Activated CD4-positive, alpha-beta T cell treated with anti-CD3 and anti-CD28 coated beads for 4 hours (primary cell): ENCODE results near the gene MR1.

Source experiments
- DNase-seq, 2 donors: peaks; one replicate each; pipeline ENCODE4 v3.0.0-alpha.2; 2020

MR1 gene

GRCh38 chr1:181033799-181034451 is at the start of gene MR1:
Gene MR1 (plus strand): TSS chr1:181033983. CDS start chr1:181034008, 25 bp downstream.
- DNase-seq, result peak; percentile 34 to 35

GRCh38 chr1:180988253-180988752 is 45.5 kb upstream of the MR1 start:
- no peak for DNase-seq

DNA sequence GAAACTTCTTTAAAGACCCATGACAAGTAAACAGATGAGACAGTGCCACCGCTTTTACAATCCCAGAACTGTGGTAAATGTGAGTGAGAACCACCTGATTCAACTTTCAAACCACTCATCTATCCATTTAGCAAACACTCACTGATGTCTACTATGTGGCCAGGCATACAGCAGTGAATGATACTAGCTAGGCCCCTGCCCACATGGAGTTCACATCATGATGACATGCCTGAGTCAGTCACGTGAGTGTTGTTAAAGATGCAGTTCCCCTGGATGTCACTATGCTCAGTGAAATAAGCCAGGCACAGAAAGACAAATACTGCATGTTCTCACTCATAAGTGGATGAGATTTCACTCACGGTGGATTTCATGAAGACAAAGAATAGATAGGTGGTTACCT is 39.5 kb upstream of the MR1 start:
- no peak for DNase-seq

- no peak for DNase-seq
These were observed 35.8 kb upstream of the MR1 start for GRCh38 chr1:180997843-180998504.

DNA sequence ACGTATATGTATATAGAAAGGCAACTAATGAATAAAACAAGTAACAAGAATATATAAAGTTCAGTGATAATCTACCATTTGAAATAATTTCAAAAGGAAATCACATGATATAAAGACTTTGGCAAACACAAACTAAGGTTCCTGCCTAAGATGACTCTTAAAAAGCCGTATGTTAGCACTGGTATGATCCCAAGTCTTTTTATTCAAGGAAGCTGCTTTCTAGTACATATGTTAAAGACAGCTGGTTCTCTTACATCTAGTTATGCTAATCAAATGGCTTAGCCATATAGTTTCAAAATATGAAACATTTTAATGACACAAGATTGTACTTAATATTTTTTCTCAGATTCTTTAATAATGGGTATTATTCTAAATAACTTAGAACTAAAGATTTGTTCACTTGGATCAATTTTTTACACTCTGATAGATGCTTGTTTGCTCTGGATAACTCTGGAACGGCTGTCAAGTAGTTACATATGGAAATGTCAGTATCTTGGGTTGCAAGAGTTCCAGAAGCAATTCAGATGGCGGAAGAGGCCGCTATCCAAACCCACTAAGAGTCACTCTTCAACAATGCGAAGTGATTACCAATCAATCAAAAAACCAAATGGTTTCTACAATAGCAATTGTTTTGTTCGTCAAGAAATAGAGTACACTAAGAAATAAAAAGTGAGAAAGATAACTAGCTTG is 32.5 kb upstream of the MR1 start:
- DNase-seq, result no peak

GRCh38 chr1:181002582-181003172 is 31.1 kb upstream of the MR1 start:
- no peak for DNase-seq

DNA sequence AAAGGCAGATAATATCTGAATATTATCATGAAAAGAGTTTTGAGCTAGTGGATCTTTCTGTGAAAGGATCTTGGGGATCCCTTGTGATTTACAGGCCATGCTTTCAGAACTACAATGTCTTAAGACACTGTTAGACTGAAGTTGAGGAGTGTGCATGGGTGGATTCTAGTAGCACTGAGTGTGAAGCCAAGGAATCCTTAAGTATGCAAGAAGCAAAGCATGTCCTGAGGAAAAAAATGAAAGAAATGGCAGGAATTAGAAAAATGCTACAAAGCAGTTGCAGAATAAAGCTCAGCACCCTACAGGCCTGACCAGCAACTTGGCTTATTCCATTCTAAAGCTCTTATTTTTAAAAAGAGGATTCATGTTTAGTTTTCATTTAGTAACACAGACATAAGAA is 23.0 kb upstream of the MR1 start:
- no peak for DNase-seq

DNA sequence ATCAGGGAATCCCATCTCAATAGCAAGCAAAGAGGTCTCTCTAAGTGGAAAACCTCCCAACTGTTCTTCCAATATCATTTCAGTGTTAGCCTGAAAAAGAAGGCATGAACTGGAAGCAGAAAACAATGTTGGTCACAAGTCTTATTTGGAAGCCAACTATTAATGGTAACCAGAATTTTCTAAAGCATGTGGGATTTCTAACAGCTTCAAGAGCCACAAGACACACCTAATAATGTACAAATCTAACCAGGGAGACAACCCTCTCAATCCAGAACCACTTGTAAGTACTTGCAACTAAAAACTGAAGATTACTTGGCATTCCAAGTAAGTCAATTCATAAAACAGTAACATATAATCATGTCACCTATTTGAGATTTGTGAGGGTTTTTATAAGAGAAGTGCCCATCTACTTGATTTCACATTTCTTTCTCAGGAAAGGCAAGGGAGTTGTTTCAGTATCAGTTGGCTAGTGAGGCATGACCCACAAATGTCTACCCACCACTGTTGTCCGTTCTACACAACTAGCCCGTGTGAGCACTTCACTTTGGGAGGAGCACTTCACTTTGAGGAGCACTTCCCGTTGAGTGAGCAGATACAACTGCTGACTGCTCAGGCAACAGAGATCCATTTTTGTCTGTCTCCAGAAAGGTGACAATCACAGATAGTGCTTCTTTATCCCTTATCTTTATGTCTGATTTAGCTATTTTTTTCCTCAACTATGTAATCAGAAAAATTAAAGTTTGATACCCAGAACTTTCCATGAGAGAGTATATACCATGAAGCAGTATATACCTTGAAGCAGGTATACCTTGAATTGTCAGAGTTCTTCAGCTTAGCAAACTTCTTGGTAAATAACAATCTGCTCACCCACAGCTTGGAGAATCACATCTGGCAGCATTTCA is 22.2 kb upstream of the MR1 start:
- no peak for DNase-seq

DNA sequence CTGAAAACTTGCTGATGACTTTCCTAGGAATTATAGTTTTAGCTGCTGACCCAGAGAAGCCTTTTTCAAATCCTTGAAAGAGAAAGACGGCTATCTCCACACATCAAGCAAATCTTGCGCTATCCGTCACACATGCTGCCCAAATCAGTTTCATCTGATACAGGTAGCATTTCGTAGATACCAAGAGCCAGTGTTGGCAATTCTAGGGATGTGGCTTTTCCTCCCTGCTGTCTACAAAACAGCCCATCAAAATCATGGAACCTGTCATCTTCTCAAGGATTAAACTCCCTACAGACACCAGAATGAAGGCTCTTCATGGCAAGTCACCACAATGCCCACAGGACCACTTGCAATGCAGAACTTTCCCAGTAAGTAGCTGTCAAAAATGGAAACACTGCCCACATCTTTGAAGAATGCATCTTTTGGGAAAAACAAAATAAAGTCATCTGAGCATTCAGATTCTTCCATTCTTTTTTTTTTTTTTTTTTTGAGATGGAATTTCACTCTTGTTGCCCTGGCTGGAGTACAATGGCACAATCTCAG is 21.5 kb upstream of the MR1 start:
- no peak for DNase-seq

- DNase-seq, result no peak
These were observed 20.6 kb upstream of the MR1 start for GRCh38 chr1:181013144-181013543.

DNA sequence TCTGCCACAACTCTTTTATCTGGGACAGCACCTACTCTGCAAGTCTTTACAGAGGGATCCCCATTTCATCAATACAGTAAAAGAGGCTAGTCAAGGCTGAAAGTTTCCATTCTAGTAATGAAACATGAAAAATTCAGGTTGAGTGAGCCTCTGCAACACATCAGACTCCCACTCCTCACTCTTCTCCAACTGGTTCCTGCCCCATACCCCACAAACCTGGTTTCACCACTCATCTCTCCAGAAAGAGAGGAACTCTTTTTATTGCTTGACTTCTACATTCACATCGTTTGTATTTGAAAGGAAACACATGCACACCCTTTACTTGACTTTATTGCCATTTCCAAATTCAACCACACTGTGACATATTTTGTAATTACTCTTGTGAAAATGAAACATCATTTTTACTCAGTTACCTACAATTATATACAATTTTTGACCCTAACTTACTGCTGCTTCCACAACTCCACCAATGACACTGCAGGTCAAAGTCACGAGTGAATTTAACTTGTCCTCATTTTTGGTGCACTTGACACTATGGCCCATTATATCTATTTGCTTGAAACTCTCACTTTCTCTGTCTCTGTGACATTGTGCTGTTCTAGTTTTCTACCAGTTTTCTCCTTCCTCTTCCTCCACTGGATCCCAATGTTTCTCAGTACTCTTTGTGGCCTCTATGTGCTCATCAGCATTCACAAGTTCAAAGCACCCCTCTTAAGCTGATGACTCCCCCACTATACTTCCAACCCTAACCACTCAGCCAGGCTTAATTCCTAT is 19.1 kb upstream of the MR1 start:
- no peak for DNase-seq

DNA sequence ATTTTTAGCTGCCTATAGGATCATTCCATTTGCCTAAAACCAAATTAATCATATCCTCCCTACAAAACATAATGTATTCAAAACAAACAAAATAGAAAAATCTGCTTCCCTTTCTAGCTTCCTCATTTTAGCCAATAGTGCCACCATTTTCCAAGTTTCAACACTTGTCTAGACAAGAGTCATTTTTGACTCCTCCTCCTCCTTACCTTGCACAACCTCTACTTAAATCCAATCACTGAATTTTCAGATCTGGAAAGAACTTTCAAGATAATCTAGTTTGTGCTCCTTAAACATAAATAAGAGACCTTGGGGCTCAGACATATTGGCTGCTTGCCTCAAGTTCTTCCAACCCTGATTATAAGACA is 18.6 kb upstream of the MR1 start:
- no peak for DNase-seq

GRCh38 chr1:181016563-181016962 is 17.2 kb upstream of the MR1 start:
- no peak for DNase-seq

DNA sequence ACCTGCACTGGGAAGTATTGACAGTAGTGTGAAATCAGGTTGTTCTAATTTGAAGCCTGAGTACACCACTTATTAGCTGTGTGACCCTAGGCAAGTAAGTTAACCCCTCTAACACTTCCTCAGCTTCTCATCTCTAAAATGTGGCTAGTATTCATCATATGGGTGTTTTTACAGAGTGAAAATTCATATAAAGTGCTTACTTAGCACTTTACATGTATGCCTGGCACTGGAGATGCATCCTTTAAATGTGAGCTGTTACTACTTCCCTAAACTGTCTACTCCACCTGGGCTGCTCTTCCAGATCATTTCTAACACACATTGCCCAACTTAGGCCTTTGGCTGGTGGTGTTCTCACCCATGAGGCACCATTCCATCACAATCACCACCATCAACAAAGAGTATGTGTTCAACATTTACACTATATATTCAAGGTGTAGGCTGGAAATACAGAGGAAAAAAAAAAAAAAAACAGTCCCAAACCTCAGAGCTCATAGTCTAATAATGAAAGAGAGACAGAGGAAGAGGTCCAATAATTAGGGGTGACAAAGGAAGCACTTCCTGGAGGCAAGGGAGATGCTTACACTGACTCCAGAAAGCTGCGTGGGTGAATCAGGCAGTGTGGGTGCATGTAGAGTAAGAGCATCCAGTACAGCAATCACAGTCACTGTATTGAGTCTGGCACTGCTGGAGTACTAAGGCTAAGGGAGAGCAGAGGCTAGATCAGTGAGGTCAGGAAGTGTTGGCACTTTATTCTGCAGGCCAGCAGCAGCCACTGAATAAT is 14.7 kb upstream of the MR1 start:
- peak in 1 of 2 donors; percentile 14 for DNase-seq

DNA sequence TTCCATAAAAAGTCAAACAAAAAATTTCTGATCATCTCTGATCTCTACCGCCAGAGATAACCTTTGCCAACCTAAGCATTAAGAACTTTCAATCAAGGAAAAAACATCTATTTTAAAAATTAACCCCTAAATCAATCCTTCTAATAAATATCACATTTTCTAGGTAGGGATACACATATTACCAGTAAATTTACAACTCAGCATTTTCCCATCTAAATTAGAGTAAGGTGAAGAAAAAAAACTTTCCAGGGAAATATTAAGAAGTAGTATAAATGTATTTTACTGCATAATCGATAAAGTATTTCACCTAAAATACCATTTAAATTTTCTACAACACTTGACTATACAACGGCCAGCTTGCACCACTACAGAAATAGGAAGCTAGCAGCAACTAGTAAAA is 12.6 kb upstream of the MR1 start:
- DNase-seq, result no peak

- DNase-seq, result peak; percentile 59 to 69
These were observed 11.9 kb upstream of the MR1 start for GRCh38 chr1:181021811-181022434.

DNA sequence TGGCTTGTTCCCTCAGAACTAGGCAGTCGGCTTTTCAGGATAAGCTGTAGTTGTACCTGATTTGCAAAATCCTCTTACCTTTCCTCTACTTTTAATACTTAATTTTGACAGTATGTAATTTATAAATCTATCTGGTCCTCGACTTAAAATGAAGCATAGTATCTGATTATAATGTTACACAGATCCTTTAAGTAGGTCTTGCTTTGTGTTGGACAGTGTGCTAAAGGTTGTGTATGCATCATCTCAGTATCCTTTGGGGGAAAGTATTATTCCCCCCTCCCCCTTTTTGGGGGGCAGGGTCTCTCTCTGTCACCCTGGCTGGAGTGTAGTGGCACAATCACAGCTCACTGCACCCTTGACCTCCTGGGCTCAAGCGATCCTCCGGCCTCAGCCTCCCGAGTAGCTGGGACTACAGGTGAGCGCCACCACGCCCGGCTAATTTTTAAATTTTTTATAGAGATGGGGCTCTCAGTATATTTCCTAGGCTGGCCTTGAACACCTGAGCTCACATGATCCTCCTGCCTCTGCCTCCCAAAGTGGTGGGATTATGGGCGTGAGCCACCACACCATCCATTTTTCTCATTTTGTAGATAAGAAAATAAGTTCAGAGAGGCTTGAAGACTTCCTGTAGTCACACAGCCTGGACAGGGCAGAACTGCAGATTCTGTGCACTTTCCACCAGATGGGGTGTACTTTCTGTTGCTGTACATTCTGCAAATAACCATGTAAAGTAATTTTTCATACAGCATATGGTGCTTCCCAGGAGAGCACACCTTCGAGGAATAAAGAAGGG is 10.3 kb upstream of the MR1 start:
- no peak for DNase-seq

DNA sequence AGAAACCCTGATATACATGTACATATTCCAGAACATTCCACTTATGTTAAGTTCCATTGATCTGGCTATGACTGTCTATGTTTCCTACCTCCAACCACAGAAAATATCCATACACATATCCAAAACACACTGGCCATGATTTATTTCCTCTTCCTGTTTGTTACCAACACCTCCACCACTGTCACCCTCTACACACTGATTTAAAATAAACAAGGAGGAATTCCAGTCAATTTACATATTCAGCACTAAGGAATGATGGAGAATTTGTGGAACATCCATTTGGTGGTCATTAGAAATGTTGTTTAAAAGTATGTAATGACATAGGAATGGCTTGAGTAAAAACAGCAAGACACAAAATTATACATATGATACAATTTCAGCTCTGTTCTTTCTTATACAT is 5.6 kb upstream of the MR1 start:
- DNase-seq, result no peak

GRCh38 chr1:181028615-181029014 is 5.2 kb upstream of the MR1 start:
- DNase-seq, result no peak
